Vagina (tissue), 2 donors: ENCODE data around the gene LTO1. TPM values are rescaled to one million over a fixed set of nuclear protein-coding genes. Genes with fewer than 3 reads are reported as not detected.

Experiments
- DNase-seq, 2 donors: peaks; one replicate each; pipeline ENCODE4 v3.0.0-alpha.2; 2017; ENCODE audit errors: extremely low spot score in 2 of 2
- H3K27ac ChIP-seq: fragments of 200-600 bp; sonication (generic); one replicate; pipeline ENCODE4 v1.5.1; 2019
- H3K27me3 ChIP-seq: fragments of 200-600 bp; sonication (generic); one replicate; pipeline ENCODE4 v1.5.1; 2019
- H3K36me3 ChIP-seq, 2 donors: fragments of 200-600 bp; sonication (generic); one replicate each; pipeline ENCODE4 v1.5.1; 2017 to 2019
- H3K4me1 ChIP-seq: fragments of 200-600 bp; sonication (generic); one replicate; pipeline ENCODE4 v1.5.1; 2019
- H3K4me3 ChIP-seq, 2 donors: fragments of 200-600 bp; sonication (generic); 1 replicate in 1 of 2; 2 replicates in 1 of 2; pipeline ENCODE4 v1.5.1; 2016 to 2019
- H3K9me3 ChIP-seq: fragments of 200-600 bp; sonication (generic); one replicate; pipeline ENCODE4 v1.5.1; 2019
- POLR2A ChIP-seq, 2 donors: fragments of 450-650 bp; IDR thresholded peaks; one replicate each; pipeline ENCODE4 v1.6.1; 2017; ENCODE audit warnings: antibody characterized with exemption in 2 of 2, mild to moderate bottlenecking in 2 of 2, moderate library complexity in 2 of 2
- POLR2AphosphoS5 ChIP-seq, 2 donors: sonication (generic); formaldehyde crosslinking; IDR thresholded peaks; one replicate each; pipeline ENCODE4 v1.9.0; 2017; ENCODE audit warnings: antibody characterized with exemption in 2 of 2, mild to moderate bottlenecking in 2 of 2, low read depth in 1 of 2; ENCODE audit not compliant: insufficient read depth in 1 of 2
- intact Hi-C: fragments of 100-400 bp; cut with DNase I; formaldehyde crosslinking; loops from one replicate; pipeline ENCODE4 v1.15.1; 2023
- total RNA-seq: library from RNA; depleted of rRNA; stranded (reverse); fragments of >200 nt; gene quantifications from one replicate; pipeline ENCODE4 v1.2.3, GENCODE V29; 2016
- TF ChIP-seq, protein P1 (sequence below), 3 experiments: fragments of 450-650 bp in 2 of 3; fragments of 200-600 bp in 1 of 3; sonication (generic) in 1 of 3; IDR thresholded peaks; one replicate each; pipeline ENCODE4 v1.5.1; 2017 to 2019; ENCODE audit warnings: antibody characterized with exemption in 3 of 3, mild to moderate bottlenecking in 2 of 3, moderate library complexity in 2 of 3

Gene LTO1
- total RNA-seq, 1 donor from 2014 or later, result 15.7 TPM

GRCh38 chr11:69700278-69701140 lies 25.4 kb upstream of the LTO1 start:
- H3K9me3 ChIP-seq, result no peaks in the 10 kb centered on the region
- intact Hi-C loops, result no loop called here

GRCh38 chr11:69699213-69699612 lies 24.1 kb upstream of the LTO1 start:
- H3K27ac ChIP-seq, result no peak overlapping the region
- H3K9me3 ChIP-seq, result no peaks in the 10 kb centered on the region
- H3K36me3 ChIP-seq, result no peaks in the 10 kb centered on the region
- no peak for DNase-seq
- TF ChIP-seq POLR2A (IDR thresholded peaks at IDR 0.05) (no peak), POLR2AphosphoS5 (IDR thresholded peaks at IDR 0.05; ENCODE audit: insufficient read depth in 1 of 2, low read depth in 1 of 2) (no peak)
- TF ChIP-seq, protein P1, sequence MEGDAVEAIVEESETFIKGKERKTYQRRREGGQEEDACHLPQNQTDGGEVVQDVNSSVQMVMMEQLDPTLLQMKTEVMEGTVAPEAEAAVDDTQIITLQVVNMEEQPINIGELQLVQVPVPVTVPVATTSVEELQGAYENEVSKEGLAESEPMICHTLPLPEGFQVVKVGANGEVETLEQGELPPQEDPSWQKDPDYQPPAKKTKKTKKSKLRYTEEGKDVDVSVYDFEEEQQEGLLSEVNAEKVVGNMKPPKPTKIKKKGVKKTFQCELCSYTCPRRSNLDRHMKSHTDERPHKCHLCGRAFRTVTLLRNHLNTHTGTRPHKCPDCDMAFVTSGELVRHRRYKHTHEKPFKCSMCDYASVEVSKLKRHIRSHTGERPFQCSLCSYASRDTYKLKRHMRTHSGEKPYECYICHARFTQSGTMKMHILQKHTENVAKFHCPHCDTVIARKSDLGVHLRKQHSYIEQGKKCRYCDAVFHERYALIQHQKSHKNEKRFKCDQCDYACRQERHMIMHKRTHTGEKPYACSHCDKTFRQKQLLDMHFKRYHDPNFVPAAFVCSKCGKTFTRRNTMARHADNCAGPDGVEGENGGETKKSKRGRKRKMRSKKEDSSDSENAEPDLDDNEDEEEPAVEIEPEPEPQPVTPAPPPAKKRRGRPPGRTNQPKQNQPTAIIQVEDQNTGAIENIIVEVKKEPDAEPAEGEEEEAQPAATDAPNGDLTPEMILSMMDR (IDR thresholded peaks at IDR 0.05), result no peak
- peaks cover 13% of the 10 kb centered on the region for H3K27me3 ChIP-seq
- intact Hi-C loops, result no loop called here
- H3K4me3 ChIP-seq, result no peak overlapping the region
- peaks cover 8% of the 10 kb centered on the region for H3K4me1 ChIP-seq

More at GRCh38 chr11:69700278-69701140, 25.4 kb upstream of the LTO1 start:
- Histone ChIP-seq H3K36me3 (no peaks in the 10 kb centered on the region), H3K27me3 (peaks cover 13% of the 10 kb centered on the region), H3K27ac (no peak overlapping the region), H3K4me3 (no peak overlapping the region), H3K4me1 (peaks cover 15% of the 10 kb centered on the region)
- no peak for DNase-seq
- TF ChIP-seq, protein P1 (IDR thresholded peaks at IDR 0.05), result no peak
- no peak for TF ChIP-seq POLR2AphosphoS5 (IDR thresholded peaks at IDR 0.05; ENCODE audit: insufficient read depth in 1 of 2, low read depth in 1 of 2)
- TF ChIP-seq POLR2A (IDR thresholded peaks at IDR 0.05), result no peak

DNA sequence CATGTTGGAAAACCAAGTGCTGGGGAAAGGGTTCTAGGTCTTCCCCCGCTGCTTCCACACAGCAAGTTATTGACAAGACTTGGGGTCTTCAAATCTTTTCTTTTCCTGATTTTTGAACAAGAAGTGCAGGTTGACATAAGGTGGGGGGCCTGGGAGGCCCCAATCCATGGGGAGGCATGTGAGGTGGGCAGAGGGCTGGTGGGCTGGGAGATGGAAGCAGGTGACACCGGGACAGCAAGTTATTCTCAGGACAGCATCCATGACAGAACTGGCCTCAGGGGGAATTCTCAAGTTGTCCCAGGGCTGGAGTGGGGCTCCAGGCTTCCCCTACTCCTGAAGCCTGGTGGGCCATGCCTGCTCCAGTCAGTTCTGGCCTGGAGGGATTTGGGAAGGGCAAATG lies 23.2 kb upstream of the LTO1 start:
- DNase-seq, result no peak
- Histone ChIP-seq H3K4me1 (no peaks in the 10 kb centered on the region), H3K27ac (no peak overlapping the region), H3K27me3 (peaks cover 9% of the 10 kb centered on the region), H3K9me3 (no peaks in the 10 kb centered on the region), H3K4me3 (no peak overlapping the region), H3K36me3 (no peaks in the 10 kb centered on the region)
- TF ChIP-seq, protein P1 (IDR thresholded peaks at IDR 0.05), result no peak
- TF ChIP-seq POLR2AphosphoS5 (IDR thresholded peaks at IDR 0.05; ENCODE audit: insufficient read depth in 1 of 2, low read depth in 1 of 2), result no peak
- no peak for TF ChIP-seq POLR2A (IDR thresholded peaks at IDR 0.05)
- intact Hi-C loops, result no loop called here

DNA sequence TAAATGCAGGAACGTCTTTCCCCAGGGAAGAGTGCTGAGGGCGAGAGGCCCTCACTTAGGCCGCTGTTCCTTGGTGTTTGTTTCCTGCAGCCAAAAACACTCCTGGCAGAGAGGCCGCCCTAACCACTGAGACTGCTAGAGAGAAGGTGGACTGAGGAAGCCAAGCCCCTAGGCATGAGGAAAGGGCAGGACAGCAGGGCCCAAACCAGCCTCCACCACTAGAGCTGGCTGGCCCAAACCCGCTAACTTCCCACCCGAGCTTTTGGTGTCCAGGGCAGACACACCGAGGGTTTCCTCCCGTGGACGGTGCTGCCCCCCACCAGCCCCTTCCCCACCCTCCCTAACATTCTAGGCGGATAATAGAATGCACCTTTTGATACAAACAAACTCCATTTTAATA lies 22.7 kb upstream of the LTO1 start:
- no peak overlapping the region for H3K4me3 ChIP-seq
- TF ChIP-seq POLR2A (IDR thresholded peaks at IDR 0.05) (no peak), POLR2AphosphoS5 (IDR thresholded peaks at IDR 0.05; ENCODE audit: insufficient read depth in 1 of 2, low read depth in 1 of 2) (no peak)
- TF ChIP-seq, protein P1 (IDR thresholded peaks at IDR 0.05), result no peak
- DNase-seq, result no peak
- intact Hi-C loops, result no loop called here
- H3K36me3 ChIP-seq, result no peaks in the 10 kb centered on the region
- H3K27me3 ChIP-seq, result peaks cover 4% of the 10 kb centered on the region
- no peak overlapping the region for H3K27ac ChIP-seq
- H3K4me1 ChIP-seq, result no peaks in the 10 kb centered on the region
- H3K9me3 ChIP-seq, result no peaks in the 10 kb centered on the region

- H3K36me3 ChIP-seq, result no peaks in the 10 kb centered on the region
- no peaks in the 10 kb centered on the region for H3K9me3 ChIP-seq
- intact Hi-C loops, result no loop called here
- H3K4me1 ChIP-seq, result no peaks in the 10 kb centered on the region
- H3K27me3 ChIP-seq, result peaks cover under 1% of the 10 kb centered on the region
- H3K27ac ChIP-seq, result no peak overlapping the region
- DNase-seq, result no peak
- TF ChIP-seq, protein P1 (IDR thresholded peaks at IDR 0.05), result no peak
- no peak for TF ChIP-seq POLR2AphosphoS5 (IDR thresholded peaks at IDR 0.05; ENCODE audit: insufficient read depth in 1 of 2, low read depth in 1 of 2)
- TF ChIP-seq POLR2A (IDR thresholded peaks at IDR 0.05), result no peak
- no peak overlapping the region for H3K4me3 ChIP-seq
These were observed 22.3 kb upstream of the LTO1 start for GRCh38 chr11:69697469-69697843.
